SU-DHL-6 (cell line): Measurements from ENCODE around the gene NRAP.

ENCODE experiments used
- CTCF ChIP-seq: fragments of 200-600 bp; sonication (generic); IDR thresholded peaks from one replicate; pipeline ENCODE4 v1.5.1; 2017; ENCODE audit warnings: antibody characterized with exemption, mild to moderate bottlenecking, low read length, moderate library complexity; ENCODE audit not compliant: insufficient read depth, poor library complexity, severe bottlenecking
- EZH2phosphoT487 ChIP-seq: fragments of 200-600 bp; sonication (generic), shearing (Covaris generic); conservative IDR thresholded peaks from 2 replicates; pipeline ENCODE4 v1.6.1; 2018; ENCODE audit warnings: mild to moderate bottlenecking, antibody characterized with exemption, low read length, moderate library complexity, mixed read lengths

DNA sequence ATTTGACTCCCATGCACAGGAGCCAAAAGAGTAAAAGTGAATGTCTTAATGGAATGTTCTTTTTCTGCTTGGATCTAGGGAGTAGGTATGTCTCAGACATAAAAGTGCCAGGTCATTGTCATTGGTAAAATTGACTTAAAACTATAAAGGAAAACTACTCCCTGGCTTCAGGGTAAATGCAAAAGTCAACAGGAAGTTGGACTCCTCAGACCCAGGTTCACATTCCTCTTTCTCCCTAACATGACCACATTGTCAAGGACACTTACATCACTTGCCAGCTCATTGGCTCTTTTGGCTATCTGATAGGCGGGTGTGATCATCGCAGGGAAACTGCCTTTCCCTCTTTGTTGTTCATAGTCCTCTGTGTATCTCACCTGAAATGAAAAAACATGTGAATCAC lies 13.7 kb downstream of the NRAP start:
- TF ChIP-seq CTCF (no peak), EZH2phosphoT487 (no peak)
